Spleen (tissue), 7 donors: ENCODE data around the gene CCL16.

Source experiments
- CTCF ChIP-seq, 11 experiments: fragments of 200-600 bp in 7 of 11; fragments of 450-650 bp in 4 of 11; sonication (generic) in 4 of 11; IDR thresholded peaks in 8 of 11; conservative IDR thresholded peaks in 3 of 11; 1 replicate in 7 of 11; 2 replicates in 4 of 11; pipeline versions ENCODE4 v1.4.0 to v1.8.0; 2016 to 2021; ENCODE audit warnings: antibody characterized with exemption in 11 of 11, inconsistent platforms in 4 of 11, mild to moderate bottlenecking in 1 of 11
- POLR2A ChIP-seq, 3 donors: fragments of 450-650 bp; IDR thresholded peaks; one replicate each; pipeline ENCODE4 v1.5.1; 2017; ENCODE audit warnings: antibody characterized with exemption in 3 of 3, mild to moderate bottlenecking in 1 of 3
- POLR2AphosphoS5 ChIP-seq, 3 donors: sonication (generic); formaldehyde crosslinking; IDR thresholded peaks; one replicate each; pipeline ENCODE4 v1.5.1; 2017; ENCODE audit warnings: antibody characterized with exemption in 3 of 3
- donor health status: DM: no; HTN: no; CAD: no; lungs with moderate emphysema.
- donor health status: DM: no; HTN: no; CAD: no.
- donor health status: DM: no; HTN: no; CAD: no.

- TF ChIP-seq CTCF (IDR thresholded peaks at IDR 0.05 in 8 of 11, conservative IDR thresholded peaks at IDR 0.05 in 3 of 11) (no peak), POLR2A (IDR thresholded peaks at IDR 0.05) (no peak), POLR2AphosphoS5 (IDR thresholded peaks at IDR 0.05) (no peak)
Observed at GRCh38 chr17:35942588-35943186, 38.6 kb downstream of the CCL16 start.
